KOPT-K1 (cell line): ENCODE measurements around the gene FOXC1.

Experiments
- H3K27ac ChIP-seq: fragments of 200-600 bp; sonication (generic); 2 replicates; pipeline ENCODE4 v1.5.1; 2016; ENCODE audit warnings: antibody characterized with exemption, mild to moderate bottlenecking, low read depth, low read length; ENCODE audit not compliant: poor library complexity, severe bottlenecking
- H3K36me3 ChIP-seq: fragments of 200-600 bp; sonication (generic); 2 replicates; pipeline ENCODE4 v1.5.1; 2017; ENCODE audit warnings: antibody characterized with exemption, mild to moderate bottlenecking, low read length, moderate library complexity; ENCODE audit not compliant: insufficient read depth
- H3K9me3 ChIP-seq: fragments of 200-600 bp; sonication (generic); 2 replicates; pipeline ENCODE4 v1.5.1; 2017; ENCODE audit warnings: antibody characterized with exemption, low read length, mild to moderate bottlenecking; ENCODE audit not compliant: insufficient read depth, poor library complexity, severe bottlenecking

The FOXC1 gene

GRCh38 chr6:1611322-1611571 lies 1.5 kb downstream of the FOXC1 start:
- Histone ChIP-seq H3K36me3 (no peaks in the 10 kb centered on the region), H3K27ac (no peak overlapping the region)

GRCh38 chr6:1611572-1612298 lies 2.0 kb downstream of the FOXC1 start:
- no peak overlapping the region for H3K27ac ChIP-seq
- peaks cover 7% of the 10 kb centered on the region for H3K9me3 ChIP-seq
- no peaks in the 10 kb centered on the region for H3K36me3 ChIP-seq

More at GRCh38 chr6:1611322-1611571, 1.5 kb downstream of the FOXC1 start:
- peaks cover 7% of the 10 kb centered on the region for H3K9me3 ChIP-seq

GRCh38 chr6:1612299-1612973 lies 2.7 kb downstream of the FOXC1 start:
- no peaks in the 10 kb centered on the region for H3K36me3 ChIP-seq
- no peak overlapping the region for H3K27ac ChIP-seq
- H3K9me3 ChIP-seq = peaks cover 7% of the 10 kb centered on the region

GRCh38 chr6:1612974-1613306 lies 3.2 kb downstream of the FOXC1 start:
- Histone ChIP-seq H3K27ac (no peak overlapping the region), H3K9me3 (peaks cover 7% of the 10 kb centered on the region), H3K36me3 (no peaks in the 10 kb centered on the region)

- Histone ChIP-seq H3K27ac (no peak overlapping the region), H3K36me3 (no peaks in the 10 kb centered on the region), H3K9me3 (peaks cover 5% of the 10 kb centered on the region)
These were observed 3.6 kb downstream of the FOXC1 start for GRCh38 chr6:1613346-1613687.

DNA sequence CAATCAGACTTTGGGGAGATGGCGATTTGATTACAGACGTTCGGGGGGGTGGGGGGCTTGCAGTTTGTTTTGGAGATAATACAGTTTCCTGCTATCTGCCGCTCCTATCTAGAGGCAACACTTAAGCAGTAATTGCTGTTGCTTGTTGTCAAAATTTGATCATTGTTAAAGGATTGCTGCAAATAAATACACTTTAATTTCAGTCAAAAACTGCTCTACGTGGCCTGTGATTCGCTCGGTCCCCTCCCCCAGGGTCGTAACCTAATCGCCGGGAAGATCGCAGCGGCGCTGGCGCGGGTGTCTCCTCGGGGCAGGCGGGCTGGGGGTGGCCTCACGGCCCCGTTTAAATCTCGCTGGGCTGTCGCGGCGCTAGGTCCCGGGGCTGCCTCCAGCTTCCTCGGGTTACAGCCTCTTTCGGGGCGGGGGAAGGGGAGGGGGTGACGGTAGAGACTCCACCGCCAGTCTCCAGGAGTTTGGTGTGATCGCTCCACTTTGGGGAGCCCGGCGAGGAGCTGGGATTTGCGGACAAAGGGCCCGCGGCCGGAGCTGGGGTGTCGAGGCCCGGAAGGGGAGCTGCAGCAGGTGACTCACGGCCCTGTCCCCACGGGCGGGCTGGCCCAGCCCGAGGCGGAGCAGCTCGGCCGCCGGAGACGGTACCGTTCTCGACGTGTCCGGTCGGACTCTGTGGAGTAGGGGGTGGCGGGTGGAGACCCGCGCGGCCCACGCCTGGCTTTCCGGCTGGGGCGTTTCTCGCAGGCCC lies 4.2 kb downstream of the FOXC1 start:
- Histone ChIP-seq H3K27ac (no peak overlapping the region), H3K9me3 (no peaks in the 10 kb centered on the region), H3K36me3 (no peaks in the 10 kb centered on the region)

DNA sequence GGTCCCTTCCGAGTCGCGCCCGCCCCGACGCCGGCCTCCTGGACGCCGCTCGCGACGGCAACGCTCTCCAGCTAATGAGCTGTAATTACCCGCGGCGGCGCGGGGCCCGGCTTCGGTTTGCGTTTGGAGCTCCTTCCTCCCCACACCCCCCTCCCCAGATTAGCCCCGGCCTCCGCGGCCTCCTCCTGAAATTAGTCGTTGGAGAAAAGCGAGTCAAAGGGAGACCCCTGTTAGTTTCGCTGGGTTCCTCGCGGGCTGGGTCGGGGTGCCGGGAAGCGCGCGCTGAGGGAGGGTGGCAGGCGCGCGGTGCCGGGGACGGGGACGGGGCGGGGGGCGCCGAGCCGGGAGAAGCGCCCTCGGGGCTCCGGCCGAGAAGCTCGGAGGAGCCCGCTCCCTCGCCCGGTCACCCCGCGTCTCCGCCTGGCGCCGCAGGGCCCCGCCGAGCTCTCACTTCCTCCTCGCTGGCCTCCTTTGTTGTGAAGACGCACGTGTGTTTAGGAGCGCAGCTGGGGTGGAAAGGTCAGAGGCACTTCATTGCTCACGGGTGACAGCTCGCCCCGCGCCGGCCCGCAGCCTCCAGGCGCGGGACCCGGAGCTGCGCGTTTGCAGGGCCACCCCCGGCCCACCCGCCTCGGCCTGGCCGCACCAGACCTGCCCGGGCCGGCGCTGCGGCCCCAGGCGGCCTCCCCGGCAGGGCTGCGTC lies 4.9 kb downstream of the FOXC1 start:
- Histone ChIP-seq H3K9me3 (no peaks in the 10 kb centered on the region), H3K36me3 (no peaks in the 10 kb centered on the region)

GRCh38 chr6:1615151-1615852 lies 5.6 kb downstream of the FOXC1 start:
- H3K27ac ChIP-seq = no peak overlapping the region
- H3K36me3 ChIP-seq = no peaks in the 10 kb centered on the region
- no peaks in the 10 kb centered on the region for H3K9me3 ChIP-seq

More for the DNA sequence above, 4.9 kb downstream of the FOXC1 start:
- no peak overlapping the region for H3K27ac ChIP-seq

DNA sequence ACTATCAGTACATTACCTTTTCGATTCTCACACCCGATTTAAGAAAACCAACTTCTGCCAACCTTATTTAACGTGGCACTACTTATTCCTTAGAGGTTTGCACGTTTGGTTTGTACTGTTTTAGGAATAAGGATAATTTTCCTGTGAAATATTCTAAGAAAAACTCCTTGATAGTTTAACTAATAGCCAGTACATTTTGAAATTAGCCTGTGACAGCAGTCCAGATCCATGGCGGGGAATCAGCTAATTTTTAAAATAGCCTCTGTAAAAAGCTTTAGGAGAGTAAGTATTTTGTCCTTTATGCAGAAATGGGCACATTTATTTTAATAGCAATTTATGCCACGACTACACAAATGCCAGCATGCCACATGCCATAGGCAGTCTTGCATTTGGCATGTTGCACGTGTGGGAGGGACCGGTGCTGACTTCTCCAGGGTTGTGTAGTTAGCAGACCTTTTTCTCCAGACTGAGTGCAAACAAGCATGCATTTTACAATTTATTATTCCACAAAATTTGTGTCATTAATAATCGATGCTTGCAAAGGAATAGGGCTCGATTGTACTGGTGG lies 6.2 kb downstream of the FOXC1 start:
- Histone ChIP-seq H3K9me3 (no peaks in the 10 kb centered on the region), H3K36me3 (no peaks in the 10 kb centered on the region), H3K27ac (no peak overlapping the region)

DNA sequence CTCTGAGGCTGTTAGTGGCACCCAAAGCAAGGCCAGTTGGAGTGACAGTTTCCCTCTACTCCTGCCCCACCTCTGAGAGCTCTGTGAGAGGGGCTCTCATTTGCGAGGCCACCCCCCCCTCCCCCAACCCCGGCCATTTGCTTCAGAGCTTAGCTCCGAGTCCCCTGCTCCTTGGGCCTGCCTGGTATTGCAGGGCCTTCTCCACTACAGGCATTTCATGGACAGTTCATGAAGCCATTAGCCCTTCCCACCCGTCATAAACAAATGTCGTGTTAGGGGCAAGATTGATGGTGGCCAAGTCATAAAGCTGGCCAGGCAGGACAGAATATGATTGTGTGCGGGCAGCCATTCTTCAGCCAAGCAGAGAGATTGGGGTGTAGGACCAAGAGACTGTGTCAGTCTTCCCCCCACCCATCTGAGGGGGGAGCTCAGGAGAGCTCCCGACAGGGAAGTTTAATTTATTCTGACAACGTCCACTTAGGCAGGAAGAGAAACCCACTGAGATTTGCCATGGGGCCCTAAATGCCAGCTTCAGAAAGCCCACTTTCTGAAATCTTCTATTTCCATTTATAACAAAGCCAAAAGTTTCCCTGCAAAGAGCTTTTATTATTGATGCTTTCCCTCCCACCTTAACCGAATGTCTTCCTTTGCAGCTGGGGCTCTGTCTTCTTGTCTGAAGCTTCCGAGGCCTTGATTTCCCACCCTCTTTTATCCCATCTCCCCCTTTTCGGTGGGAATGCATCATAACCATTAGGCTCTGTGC lies 7.2 kb downstream of the FOXC1 start:
- Histone ChIP-seq H3K9me3 (no peaks in the 10 kb centered on the region), H3K27ac (no peak overlapping the region), H3K36me3 (no peaks in the 10 kb centered on the region)

DNA sequence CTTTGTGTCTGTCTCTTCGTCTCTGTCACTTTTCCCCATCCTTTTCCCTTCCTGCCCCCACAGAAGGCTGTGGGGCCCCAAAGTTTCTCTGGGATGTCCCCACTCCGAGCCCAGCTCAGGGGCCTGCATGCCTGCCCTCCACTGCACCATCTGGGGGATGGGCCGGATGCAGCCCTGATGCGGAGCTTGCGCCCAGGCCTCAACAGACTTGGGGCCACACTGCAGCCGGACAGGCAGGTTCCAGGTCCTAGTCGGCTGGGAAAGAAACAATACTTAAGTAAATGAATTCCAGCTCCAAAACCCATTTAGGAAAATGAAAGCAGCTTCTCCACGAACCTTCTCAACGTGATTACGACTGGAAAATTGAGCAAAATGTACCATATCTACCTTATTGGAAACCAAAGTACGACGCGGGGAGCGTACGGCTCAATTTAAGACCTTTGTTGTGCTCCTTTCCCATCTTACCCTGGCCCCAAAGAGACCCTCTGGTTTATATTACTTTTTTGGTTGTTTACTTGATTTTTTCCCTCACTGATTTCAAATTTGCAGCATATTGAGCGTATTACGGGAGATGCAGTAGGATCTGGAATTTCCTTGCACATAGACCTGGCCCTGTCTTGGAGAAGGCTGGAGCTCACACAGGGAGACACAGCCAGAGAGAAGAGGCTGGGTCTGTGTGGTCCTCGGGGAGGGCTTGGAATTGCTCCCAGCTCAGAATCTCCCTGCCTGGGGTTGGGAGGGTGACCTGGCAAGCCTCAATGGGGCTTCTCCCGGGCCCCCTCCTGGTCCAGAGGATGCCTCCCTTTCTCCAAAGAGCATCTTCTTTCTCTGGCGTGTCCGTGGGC lies 8.0 kb downstream of the FOXC1 start:
- Histone ChIP-seq H3K36me3 (no peaks in the 10 kb centered on the region), H3K27ac (no peak overlapping the region), H3K9me3 (no peaks in the 10 kb centered on the region)

- no peaks in the 10 kb centered on the region for H3K9me3 ChIP-seq
- no peak overlapping the region for H3K27ac ChIP-seq
- H3K36me3 ChIP-seq = no peaks in the 10 kb centered on the region
These were observed 8.8 kb downstream of the FOXC1 start for GRCh38 chr6:1618311-1619097.
